ENCODE results near the gene PIEZO2. TPM values are rescaled to one million over a fixed set of nuclear protein-coding genes. Genes with fewer than 3 reads are reported as not detected.

Gene PIEZO2
- total RNA-seq, 1 donor from 2014 or later = 4.2 TPM

- H3K79me2 ChIP-seq (ENCODE audit: low read depth) = no peaks in the 10 kb centered on the region
- no peaks in the 10 kb centered on the region for H3K27me3 ChIP-seq
- Mint-ChIP-seq H3K36me3 (no peaks in the 10 kb centered on the region), H3K4me1 (no peaks in the 10 kb centered on the region), H3K9me3 (peaks cover 11% of the 10 kb centered on the region), H3K27me3 (ENCODE audit: insufficient read depth, low read depth) (no peaks in the 10 kb centered on the region), H3K4me3 (no peak overlapping the region), H3K27ac (no peak overlapping the region)
- H3K4me1 ChIP-seq = no peaks in the 10 kb centered on the region
- H3K36me3 ChIP-seq = no peaks in the 10 kb centered on the region
- DNase-seq (ENCODE audit: low spot score) = no peak
- no peak overlapping the region for H3K27ac ChIP-seq
- H3F3A ChIP-seq (ENCODE audit: low read depth) = no peaks in the 10 kb centered on the region
- no peaks in the 10 kb centered on the region for H3K9me3 ChIP-seq (ENCODE audit: low read depth)
- H3K4me2 ChIP-seq = no peak overlapping the region
- H3K9ac ChIP-seq = no peak overlapping the region
- H3K4me3 ChIP-seq = no peak overlapping the region
- H4K20me1 ChIP-seq (ENCODE audit: low read depth) = no peaks in the 10 kb centered on the region
- TF ChIP-seq, protein P1, sequence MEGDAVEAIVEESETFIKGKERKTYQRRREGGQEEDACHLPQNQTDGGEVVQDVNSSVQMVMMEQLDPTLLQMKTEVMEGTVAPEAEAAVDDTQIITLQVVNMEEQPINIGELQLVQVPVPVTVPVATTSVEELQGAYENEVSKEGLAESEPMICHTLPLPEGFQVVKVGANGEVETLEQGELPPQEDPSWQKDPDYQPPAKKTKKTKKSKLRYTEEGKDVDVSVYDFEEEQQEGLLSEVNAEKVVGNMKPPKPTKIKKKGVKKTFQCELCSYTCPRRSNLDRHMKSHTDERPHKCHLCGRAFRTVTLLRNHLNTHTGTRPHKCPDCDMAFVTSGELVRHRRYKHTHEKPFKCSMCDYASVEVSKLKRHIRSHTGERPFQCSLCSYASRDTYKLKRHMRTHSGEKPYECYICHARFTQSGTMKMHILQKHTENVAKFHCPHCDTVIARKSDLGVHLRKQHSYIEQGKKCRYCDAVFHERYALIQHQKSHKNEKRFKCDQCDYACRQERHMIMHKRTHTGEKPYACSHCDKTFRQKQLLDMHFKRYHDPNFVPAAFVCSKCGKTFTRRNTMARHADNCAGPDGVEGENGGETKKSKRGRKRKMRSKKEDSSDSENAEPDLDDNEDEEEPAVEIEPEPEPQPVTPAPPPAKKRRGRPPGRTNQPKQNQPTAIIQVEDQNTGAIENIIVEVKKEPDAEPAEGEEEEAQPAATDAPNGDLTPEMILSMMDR (IDR thresholded peaks at IDR 0.05) = no peak
- TF ChIP-seq EZH2phosphoT487 (IDR thresholded peaks at IDR 0.05) = no peak
- no peak for TF ChIP-seq EZH2 (IDR thresholded peaks at IDR 0.05)
- no peak overlapping the region for H2AFZ ChIP-seq (replicated peaks)
These were observed 315.7 kb downstream of the PIEZO2 start for GRCh38 chr18:10833656-10834055.

DNA sequence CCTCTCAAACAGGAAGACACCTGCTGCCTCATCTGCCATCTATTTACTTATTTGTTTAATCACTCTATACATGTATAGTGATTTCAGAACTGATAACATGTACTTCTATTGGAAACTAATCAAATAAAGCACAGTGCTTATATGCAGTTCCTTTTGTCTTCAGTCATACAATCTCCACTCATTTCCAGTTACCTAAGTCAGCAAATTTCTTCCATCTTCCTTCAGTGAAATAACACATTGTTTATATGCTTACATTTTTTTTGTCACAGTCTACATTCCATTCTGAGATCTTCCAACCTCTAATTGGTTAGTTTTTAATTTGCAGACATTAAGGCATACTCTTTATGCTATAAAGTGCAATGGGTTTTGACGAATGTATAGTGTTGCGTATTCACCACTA lies 323.0 kb downstream of the PIEZO2 start:
- Mint-ChIP-seq H3K27me3 (ENCODE audit: insufficient read depth, low read depth) (no peaks in the 10 kb centered on the region), H3K4me1 (peaks cover 4% of the 10 kb centered on the region), H3K9me3 (peaks cover 11% of the 10 kb centered on the region), H3K27ac (no peak overlapping the region), H3K4me3 (no peak overlapping the region), H3K36me3 (no peaks in the 10 kb centered on the region)
- Histone ChIP-seq H3K27ac (no peak overlapping the region), H3K9ac (no peak overlapping the region), H3K4me3 (no peak overlapping the region), H3F3A (ENCODE audit: low read depth) (no peaks in the 10 kb centered on the region), H3K79me2 (ENCODE audit: low read depth) (no peaks in the 10 kb centered on the region), H3K9me3 (ENCODE audit: low read depth) (no peaks in the 10 kb centered on the region), H3K4me1 (peaks cover 10% of the 10 kb centered on the region), H4K20me1 (ENCODE audit: low read depth) (no peaks in the 10 kb centered on the region), H3K4me2 (no peak overlapping the region), H2AFZ (replicated peaks) (no peak overlapping the region), H3K27me3 (no peaks in the 10 kb centered on the region), H3K36me3 (no peaks in the 10 kb centered on the region)
- DNase-seq (ENCODE audit: low spot score) = no peak
- TF ChIP-seq EZH2 (IDR thresholded peaks at IDR 0.05) (no peak), EZH2phosphoT487 (IDR thresholded peaks at IDR 0.05) (no peak)
- TF ChIP-seq, protein P1 (IDR thresholded peaks at IDR 0.05) = no peak

DNA sequence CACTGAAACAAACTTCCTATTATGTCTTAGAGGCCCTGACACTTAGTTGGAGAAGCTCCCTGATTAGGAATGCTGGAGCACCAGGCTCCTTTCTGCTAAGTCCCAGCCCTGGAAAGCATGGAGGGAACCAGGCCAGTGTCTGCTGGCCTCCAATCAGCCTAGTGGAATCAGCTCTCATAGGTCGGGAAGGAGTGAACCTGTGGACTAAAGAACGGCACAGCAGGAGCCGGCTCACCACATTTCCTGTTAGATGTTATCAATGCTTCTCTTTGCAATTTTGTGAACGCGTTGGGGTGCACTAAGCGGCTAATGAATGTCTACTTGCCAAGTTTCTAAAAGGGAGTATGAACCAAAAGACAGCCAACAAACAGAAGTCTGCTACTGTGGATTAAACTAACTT lies 326.9 kb downstream of the PIEZO2 start:
- Mint-ChIP-seq H3K9me3 (peaks cover 4% of the 10 kb centered on the region), H3K27me3 (ENCODE audit: insufficient read depth, low read depth) (no peaks in the 10 kb centered on the region), H3K36me3 (no peaks in the 10 kb centered on the region), H3K27ac (no peak overlapping the region), H3K4me3 (no peak overlapping the region), H3K4me1 (peaks cover 4% of the 10 kb centered on the region)
- TF ChIP-seq EZH2 (IDR thresholded peaks at IDR 0.05) = no peak
- no peak for TF ChIP-seq EZH2phosphoT487 (IDR thresholded peaks at IDR 0.05)
- TF ChIP-seq, protein P1 (IDR thresholded peaks at IDR 0.05) = no peak
- Histone ChIP-seq H3K4me2 (peak overlapping the region; percentile 27), H3K4me3 (no peak overlapping the region), H3K27me3 (no peaks in the 10 kb centered on the region), H3K27ac (no peak overlapping the region), H4K20me1 (ENCODE audit: low read depth) (no peaks in the 10 kb centered on the region), H3K9me3 (ENCODE audit: low read depth) (no peaks in the 10 kb centered on the region), H3K79me2 (ENCODE audit: low read depth) (no peaks in the 10 kb centered on the region), H3K36me3 (no peaks in the 10 kb centered on the region), H3F3A (ENCODE audit: low read depth) (no peaks in the 10 kb centered on the region), H3K4me1 (peaks cover 10% of the 10 kb centered on the region), H3K9ac (no peak overlapping the region), H2AFZ (replicated peaks) (no peak overlapping the region)
- peak; percentile 50 for DNase-seq (ENCODE audit: low spot score)
